ENCODE measurements around the gene HMCN2.

- no peak for TF ChIP-seq CTCF (IDR thresholded peaks at IDR 0.05; ENCODE audit: low read depth, low read length)
- TF ChIP-seq EZH2phosphoT487 (IDR thresholded peaks at IDR 0.05; ENCODE audit: low read depth): no peak
These were observed 35.8 kb upstream of the HMCN2 start for GRCh38 chr9:130229759-130230158.

All from OCI-LY3 (cell line).